ENCODE data around the gene KLHL8.

DNA sequence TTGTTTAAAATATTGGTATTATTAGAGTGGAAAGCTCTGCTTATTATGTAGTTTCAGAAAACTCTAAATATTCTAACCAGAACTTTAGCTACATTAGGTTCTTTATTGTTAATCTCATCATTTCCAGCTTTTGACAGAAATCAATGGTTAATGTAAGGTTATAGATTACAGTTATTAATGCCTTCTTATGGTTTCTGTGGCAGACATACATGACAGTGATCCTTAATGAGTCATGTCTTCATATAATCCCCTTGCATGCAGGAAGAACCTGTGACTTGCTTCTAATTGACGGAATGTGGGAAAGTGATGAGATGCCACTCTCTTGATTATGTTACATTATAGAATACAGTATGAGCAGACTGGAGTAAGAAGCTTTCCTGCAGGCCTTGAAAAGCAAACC, 23.5 kb downstream of the KLHL8 start:
- TF ChIP-seq CTCF (IDR thresholded peaks at IDR 0.05) (no peak), EZH2 (IDR thresholded peaks at IDR 0.05; ENCODE audit: borderline replicate concordance, insufficient read depth, low read depth, low read length, poor library complexity, severe bottlenecking) (no peak)

Data from B cell (primary cell).